HG02642 (cell line): ENCODE results near the gene ARHGAP27.
A peak's percentile ranks its signal among the peaks of the same experiment; 100 is the strongest.

Source experiments
- ATAC-seq: cut with Tn5 transposase; IDR thresholded peaks from one replicate; pipeline ENCODE4 v1.9.1; 2021; ENCODE audit warnings: mild to moderate bottlenecking; ENCODE audit not compliant: unreplicated experiment, poor library complexity

Gene ARHGAP27

DNA sequence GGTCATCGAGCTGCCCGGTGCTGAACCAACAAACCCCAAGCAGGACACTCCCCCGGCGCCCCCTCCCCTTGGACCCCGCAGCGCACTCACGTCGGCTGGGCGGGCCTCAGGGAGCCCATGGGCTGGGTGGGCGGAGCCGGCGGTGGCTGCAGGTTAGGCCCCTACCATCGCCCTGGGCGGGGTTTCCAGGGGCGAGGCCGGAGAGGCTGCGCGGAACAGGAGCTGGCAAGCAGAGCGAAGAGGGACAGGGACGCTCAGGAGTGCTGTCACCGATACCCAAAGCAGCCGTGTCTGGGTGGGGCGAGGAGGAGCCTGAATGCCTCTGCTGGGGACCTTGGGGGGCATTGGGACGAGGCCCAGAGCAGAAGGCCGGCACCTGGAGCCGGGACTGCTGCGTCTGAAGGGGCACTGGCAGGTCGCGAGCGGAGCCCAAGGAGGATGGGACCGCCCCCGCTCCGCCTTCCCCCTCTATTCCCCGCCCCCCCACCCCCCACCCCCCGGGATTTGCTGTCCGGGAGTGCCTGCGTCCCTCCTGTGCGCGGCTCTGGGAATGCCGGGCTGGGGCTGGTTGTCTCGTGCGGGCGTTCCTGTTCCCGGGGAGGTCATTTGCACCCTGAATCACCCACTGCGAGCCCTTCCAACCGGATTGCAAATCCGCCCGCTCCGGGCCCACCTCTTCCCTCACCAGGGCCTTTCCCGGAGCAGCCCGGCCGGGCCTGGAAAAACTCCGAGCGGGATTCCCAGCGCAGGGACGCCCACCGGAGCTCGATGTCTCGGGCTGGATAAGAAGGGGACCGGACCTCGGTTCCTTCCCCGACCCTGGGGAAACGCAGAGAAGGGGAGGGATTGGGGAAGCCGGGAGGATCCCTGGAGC, 902 bp downstream of the ARHGAP27 start:
- ATAC-seq = peak; percentile 55

DNA sequence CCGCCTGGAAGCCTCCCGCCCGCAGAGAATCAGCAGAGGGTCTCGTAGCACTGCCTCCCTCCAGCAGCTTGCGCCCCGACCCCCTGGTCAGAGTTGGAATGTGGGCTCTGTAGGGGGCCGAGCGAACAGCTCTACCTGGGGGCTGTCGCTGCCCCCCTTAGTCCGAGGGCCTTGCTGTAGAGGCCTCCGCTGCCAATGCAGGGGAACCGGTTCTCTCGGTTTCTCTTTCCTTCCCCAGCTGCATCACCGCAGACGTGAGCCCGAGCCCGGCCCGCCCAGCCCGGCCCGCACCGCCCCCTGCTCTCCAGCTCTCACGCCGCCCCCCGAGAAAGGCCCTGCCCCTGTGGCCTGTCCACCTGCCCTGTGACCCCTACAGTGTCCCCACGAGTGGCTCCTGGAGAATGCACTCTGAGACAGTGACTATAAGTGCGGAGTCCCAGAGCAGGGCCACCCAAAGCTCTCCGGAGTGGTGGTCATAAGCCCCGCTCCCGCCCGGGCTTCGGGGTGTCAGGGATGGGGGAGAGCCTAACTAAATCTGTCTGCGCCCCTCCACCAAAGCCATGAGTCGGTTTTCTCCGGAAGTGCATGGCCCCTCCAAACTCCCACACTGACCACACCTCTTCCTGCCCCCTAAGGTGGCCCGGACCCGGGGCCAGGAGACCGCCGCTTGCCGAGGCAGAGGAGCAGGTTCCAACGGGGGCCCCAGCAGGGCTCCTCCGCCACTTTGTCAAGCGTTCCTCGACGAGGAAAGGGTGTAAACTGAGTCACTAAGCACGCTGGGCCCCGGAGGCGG, 1.7 kb downstream of the ARHGAP27 start:
- peak; percentile 27 for ATAC-seq

DNA sequence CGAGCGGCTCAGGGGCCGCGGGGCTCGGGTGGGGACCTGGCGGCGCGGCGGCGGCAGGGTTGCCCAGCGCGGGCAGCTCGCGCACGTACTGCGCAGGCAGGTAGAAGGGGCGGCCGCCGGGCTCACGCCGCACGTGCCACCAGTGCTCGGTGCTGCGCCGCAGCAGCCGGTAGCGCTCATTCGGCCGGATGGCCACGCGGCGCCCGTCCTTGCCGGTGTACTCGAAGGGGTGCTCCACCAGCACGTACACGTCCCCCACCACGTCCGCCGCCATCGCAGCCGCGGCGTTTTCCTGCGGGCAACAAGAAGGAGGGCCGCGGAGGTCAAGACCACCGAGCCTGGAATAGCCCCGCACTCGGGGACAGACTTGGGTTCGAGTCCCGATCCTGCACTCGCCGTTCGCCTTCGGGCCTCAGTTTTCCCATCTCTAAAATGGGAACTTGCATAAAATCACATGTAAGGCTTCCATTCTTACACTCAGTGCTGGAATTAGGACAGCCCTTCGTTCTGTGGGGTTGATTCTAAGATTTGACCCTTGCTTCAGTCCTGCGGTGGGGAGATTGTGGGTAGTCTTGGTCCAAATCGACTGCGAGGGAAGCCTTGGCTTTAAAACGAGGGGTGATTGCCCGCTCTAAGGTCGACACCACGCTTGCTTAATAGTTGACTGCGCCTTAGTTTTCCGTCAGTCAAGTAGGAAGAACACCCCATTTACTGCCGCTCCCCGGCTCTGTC, 2.5 kb downstream of the ARHGAP27 start:
- ATAC-seq = no peak

DNA sequence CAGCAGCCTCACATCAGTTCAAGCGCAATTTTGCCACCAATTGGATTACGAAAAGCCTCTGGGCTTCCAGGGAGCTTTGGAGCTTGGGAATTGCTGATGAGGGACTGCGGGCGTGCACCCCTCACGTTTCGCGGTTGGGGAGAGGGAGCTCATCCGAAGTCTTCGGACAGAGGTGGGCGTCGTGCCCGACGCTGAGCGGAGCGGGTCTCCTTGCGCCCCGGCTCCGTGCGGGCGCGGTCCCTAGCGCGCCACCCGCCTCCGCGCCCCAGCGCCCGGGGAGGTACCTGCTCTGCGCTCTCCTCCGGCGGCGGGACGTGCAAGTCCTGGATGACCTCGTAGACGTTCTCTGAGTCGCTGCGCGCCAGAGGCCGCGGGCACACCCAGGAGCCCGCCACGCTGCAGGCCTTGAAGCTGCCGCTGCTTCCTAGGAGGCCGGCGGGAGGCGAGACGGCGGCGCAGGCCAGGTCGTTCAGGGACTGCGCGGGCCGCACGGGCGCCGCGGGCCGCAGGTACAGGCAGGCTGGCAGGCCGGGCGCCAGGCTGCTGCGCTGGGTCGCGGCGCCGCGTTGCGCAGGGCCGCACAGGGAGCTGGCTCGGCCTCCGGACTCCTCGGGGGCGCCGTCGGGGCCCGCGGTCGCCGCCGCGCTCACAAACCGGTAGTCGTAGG, 3.2 kb downstream of the ARHGAP27 start:
- ATAC-seq = no peak

DNA sequence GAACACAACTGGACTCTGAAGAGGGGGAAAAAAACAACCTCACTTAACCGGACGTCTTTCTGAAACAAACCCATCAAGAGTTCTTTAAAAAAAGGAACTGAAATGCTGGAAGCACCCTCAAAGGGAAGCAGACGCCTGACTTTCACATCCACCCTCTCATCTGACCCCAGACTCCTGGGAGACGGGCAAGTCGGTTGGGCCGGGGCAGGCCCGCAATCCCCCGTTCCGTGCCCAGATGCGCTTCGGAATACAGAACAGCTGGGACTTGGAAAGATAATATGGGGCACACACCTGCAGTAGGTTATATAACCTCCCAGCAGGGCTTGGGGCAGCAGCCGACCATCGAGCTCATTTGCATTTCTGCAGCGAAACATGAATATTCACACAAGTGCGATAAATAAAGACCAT, 3.7 kb downstream of the ARHGAP27 start:
- no peak for ATAC-seq

DNA sequence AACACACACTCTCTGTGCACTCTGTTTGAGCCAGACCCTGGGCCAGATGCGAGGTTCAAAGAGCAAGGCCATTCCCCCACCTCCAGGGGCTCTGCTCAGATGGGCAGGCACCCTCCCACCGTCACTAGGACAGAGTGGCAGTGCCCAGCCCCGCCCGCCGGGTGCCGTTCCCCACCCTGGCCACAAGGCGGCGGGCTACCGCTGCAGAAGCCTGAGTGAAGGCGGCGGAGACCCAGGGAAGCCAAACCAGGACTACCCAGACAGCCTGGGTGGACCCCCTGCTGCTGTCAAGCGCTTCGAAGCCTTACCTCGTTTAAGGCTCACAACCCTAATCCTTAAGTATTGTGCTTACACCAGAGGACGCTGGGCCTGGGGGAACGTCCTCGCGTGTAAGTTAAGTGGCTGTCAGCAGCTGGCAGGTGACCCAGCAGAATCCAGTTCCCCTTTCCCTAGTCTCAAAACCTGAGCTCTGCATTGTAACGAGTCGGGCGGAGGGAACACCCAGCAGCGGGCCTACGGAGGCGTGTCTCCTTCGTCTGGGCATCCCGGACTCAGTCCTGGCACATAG, 4.5 kb downstream of the ARHGAP27 start:
- peak; percentile 56 for ATAC-seq

DNA sequence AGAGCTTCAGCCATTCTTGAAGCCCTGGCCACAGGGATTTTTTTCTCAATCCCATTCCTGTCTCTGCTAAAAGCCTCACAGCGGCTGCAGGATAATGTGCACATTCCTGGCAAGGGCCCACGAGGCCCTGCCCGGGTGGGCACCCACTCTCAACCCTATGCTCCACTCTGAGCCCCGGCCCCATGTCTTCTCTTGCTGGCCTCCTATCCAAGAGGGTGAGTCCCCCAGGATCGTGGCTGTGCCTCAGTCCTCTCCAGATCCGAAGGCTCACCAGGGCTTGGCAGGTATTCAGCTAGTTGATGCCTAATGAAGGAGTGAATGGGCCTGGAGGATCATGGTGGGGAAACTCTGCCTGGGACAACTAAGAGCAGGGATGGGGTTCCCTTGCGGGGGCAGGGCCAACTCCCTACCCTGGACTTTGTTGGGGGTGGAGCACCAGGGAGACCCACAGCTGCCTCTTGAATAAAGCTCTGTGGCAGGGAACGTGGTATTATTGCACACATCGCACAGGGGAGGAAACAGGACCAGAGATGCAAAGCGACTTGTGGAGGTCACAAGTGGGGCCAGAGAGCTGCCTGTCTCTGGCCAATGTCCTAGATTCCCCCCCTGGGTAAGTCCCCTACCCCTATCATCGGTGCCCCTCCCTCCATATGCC, 5.4 kb downstream of the ARHGAP27 start:
- ATAC-seq = no peak

DNA sequence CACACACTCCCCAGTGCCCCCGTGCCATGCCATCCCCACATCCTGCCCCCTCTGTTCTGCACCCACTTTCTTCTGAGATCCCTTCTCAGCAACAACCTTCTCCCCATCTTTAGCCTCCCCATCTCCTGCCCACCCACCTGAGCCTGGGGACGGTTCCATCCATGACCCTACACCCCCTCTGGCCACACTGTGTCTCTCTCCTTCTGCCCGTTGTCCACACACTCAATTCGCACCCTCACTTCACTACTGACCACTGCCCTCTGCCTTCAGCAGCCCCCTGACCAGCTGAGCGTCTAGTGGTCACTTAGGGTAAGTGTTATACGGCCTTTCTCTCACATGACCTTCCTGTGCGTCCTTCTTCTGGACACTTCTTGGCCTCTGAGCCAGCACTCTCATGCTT, 6.1 kb downstream of the ARHGAP27 start:
- no peak for ATAC-seq

DNA sequence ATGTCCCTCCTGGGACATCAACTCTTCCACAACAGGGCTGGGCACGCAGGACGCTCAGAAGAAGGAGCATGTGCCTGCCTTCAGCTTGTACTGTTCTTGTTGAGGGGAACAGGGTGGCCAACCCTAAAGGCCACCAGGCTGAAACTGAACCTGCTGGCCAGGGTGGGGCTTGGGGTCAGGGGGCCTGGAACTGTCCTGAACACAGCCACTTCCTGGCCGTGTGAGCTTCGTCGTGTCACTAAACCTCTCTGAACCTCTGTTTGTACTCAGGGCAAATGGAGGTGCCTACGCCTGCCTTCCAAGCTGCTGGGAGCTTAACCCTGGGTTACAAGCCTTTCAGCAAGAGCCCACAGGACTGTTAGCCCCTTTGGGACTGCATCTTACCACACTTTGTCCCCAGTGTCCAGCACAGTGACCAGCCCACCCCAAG, 6.7 kb downstream of the ARHGAP27 start:
- no peak for ATAC-seq

DNA sequence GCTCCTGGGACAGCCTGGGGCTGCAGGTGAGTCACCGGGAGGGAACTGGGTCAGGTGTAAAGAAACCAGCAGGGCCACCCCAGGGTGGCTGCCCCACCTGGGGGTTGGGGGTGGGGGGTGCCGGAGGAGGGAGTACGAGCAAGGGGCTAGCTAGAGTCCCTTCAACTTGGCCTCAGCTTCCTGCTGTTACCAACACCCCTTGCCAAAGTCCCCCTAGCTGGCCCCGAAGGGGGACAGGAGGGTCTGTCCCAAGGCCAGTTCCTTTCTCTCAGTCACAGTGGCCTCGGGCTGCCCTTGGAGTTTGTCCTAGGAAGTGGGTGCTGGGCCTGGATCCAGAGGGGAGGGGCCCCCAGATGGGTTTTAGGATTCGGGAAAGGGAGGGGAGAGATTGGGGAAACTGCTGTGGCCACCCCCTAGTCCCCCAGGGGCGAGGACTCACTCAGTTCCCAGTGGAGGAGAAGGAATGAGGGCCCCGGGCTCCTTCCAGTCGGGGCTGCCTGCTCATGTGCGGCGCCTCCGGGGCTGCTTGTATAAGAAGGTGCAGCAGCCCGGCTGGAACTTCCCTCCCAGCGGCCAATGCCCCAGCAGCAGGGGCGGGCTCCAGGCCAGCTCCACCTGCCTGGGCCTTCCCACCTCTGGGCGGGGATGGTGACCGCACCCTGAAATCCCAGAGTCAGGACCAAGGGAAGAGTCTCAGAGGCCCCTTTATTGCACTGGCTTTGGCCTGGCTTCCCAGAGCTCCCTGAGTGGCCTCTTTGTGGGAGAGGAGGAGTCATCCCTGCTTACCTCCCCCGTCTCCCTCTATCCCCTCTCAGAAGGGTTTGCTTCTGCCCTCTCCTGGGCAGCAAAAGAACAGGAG, 7.3 kb downstream of the ARHGAP27 start:
- ATAC-seq = no peak

DNA sequence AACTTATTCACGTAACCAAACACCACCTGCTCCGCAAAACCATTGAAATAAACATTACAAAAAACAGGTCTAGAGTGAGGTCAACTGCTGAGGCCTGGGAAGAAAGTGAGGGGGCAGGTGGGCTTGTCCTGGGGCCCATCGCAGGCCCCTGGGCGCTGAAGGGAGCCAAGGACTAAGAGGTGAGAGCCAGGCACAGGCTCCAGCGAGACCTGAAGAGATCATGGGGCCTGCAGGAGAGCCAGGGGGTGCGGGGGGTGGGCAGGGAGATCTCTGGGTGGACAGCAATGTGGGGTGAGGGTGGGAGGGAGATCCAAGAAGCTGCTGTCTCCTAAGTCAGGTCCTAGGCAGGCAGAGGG, 7.9 kb downstream of the ARHGAP27 start:
- ATAC-seq = no peak

DNA sequence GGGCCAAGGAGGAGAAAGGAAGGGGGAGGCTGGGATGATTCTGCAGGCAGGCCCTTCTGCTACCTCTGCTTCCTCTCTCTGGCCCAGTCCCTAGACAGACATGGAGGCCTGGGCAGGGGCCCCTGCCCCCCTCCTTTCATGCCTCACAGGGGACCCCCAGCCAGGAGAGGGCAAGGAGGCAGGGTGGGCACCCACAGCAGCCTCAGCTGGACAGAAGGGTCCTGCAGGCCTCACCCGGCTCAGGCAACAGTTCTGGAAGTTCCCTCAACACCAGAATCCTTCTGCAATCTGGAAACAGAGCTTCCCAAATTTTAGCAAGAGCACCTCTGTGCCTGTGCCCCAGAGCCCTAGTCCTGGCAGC, 8.7 kb downstream of the ARHGAP27 start:
- no peak for ATAC-seq

DNA sequence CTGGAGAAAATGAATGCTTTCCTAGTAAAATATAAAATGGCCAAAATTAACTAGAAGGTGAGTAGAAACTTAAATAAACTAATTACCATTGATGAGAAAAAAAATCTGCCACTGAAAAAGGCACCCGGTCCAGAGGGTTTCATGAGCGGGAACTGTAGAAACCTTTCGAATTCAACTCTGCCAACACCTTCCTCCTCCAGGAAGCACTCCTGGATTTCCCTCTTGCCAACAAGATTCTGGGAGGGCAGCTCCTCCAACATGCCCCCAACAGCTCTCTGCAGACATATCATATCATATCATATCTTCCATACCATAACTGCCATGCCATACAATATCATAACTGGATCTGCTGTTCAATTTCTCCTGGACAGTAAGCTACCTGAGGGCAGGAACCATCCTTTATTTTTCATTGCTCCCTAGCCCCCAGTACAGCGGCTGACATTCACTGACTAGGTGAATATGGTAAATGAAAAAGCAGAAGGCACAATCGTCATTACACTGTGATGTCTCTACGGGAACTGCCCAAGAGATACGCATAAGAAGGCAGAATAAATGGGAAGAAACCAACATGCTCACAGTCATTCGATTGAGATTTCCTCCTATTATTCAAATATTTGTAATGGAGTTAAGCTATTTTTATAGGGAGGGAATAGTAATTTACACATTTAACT, 9.2 kb downstream of the ARHGAP27 start:
- ATAC-seq = no peak

DNA sequence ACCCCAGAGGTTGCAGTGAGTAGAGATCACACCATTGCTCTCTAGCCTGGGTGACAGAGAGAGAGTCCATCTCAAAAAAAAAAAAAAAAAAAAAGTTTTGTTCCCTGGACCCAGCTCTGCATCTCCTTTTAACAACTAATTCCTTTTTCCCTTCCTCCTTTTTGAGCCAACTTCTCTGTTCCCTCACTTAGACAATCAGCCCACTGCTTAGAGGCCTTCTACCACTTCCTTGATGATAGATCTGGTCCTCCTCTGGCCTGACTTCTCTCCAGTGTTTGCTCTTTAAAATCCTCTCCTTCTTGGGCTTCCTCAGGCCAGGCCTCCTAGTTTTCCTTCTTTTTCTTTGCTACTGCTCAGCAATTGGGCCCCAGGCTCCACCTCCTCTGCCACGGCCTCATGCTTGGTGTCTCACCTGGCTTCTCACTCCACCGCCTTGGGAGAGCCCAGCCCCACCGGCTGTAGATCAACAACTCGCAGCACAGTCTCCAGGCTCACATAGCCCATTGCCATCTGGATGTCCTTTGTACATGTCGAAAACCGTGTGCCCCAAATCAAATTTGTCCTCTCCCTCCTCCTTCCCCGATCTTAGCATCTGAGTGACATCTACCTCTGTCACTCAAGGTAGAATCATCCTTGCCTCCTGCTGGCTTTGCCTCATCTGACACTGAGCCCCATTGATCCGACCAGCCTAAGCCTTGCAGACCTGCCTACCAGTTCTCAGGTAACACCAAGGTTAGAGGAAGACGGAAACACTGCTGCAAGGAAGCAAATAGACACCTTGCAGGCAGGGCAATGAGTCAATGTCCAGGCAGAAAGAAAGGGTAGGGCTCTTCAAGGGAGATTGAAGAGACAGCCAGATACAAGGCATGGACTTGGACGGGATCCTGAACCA, 17.4 kb downstream of the ARHGAP27 start:
- no peak for ATAC-seq

DNA sequence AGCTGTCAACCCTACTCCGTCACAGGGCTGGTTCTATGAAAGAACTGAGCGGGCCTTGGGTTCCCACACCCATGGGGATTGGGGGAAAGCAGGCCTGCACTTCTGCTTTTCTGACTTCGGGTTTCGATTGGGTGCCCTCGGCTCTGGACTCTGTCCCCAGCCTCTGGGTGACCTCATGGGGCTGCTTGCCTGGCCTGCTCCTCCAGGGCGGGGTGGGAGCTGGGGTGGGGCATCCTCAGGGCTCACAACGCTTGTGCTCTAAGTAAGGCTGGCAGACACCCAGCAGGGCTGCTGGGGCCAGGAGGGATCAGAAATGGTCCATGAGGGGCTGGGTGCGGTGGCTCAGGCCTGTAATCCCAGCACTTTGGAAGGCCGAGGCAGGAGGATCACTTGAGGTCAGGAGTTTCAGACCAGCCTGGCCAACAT, 19.2 kb downstream of the ARHGAP27 start:
- no peak for ATAC-seq

DNA sequence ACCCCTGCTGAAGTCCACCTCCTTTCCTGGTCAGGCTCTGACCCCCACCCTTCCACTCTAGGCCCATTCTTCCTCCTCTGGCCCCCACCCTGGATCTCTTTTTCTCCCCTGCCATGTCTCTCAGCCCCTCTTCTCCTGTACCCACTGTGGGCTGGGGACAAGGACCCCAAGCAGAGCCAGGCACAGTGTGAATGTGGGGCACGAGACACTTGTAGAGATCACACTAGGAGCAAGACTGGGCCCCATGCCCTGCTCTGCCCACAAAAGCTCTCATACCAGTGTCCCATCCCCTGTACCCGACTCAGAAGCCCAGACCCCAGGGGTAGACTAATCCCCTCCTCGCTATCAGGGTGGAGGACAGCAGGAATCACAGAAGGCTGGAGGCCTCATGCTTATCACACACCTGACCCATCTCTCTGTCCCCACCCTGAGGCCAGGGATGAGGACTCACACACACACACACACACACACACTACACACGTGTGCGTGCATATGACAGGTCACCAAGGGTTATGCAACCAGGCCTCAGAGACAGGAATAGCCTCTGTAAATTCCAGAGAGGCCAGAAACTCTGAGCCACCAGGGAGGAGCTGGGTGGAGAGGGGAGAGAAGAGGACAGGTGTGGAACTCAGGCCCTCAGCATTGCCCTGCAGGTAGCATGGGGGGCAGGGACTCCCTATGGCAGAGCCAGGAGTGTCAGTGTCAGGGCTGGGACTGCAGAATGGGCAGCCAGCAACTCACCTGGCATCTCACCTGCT, 21.1 kb downstream of the ARHGAP27 start:
- ATAC-seq = no peak
